ENCODE results near the gene ITIH4.

- TF ChIP-seq EZH2 (IDR thresholded peaks at IDR 0.05) (no peak), CTCF (IDR thresholded peaks at IDR 0.05) (no peak), EZH2phosphoT487 (IDR thresholded peaks at IDR 0.05) (no peak)
Measured at GRCh38 chr3:52796411-52796810, 34.1 kb downstream of the ITIH4 start.
